ENCODE results near the gene ULK1. TPM values are rescaled to one million over a fixed set of nuclear protein-coding genes. Genes with fewer than 3 reads are reported as not detected.

ULK1 gene
- total RNA-seq, 1 donor from 2014 or later, result 111 TPM

GRCh38 chr12:131917139-131917710 is 22.8 kb downstream of the ULK1 start:
- no peak overlapping the region for H3K27ac Mint-ChIP-seq
- no peaks in the 10 kb centered on the region for H3K4me1 Mint-ChIP-seq (ENCODE audit: low read depth)
- H3K9me3 Mint-ChIP-seq (ENCODE audit: low read depth), result no peaks in the 10 kb centered on the region
- peaks cover 6% of the 10 kb centered on the region for H3K36me3 Mint-ChIP-seq (ENCODE audit: insufficient read depth)
- H3K27me3 Mint-ChIP-seq, result no peaks in the 10 kb centered on the region
- TF ChIP-seq CTCF (IDR thresholded peaks at IDR 0.05; ENCODE audit: unreplicated experiment), result no peak
- H3K4me3 Mint-ChIP-seq (ENCODE audit: low read depth), result no peak overlapping the region
- DNase-seq (ENCODE audit: low spot score, unreplicated experiment), result no peak

- DNase-seq (ENCODE audit: low spot score, unreplicated experiment), result no peak
- Mint-ChIP-seq H3K4me1 (ENCODE audit: low read depth) (no peaks in the 10 kb centered on the region), H3K9me3 (ENCODE audit: low read depth) (no peaks in the 10 kb centered on the region), H3K27ac (peak overlapping the region; percentile 67), H3K36me3 (ENCODE audit: insufficient read depth) (peaks cover 6% of the 10 kb centered on the region), H3K27me3 (no peaks in the 10 kb centered on the region), H3K4me3 (ENCODE audit: low read depth) (no peak overlapping the region)
- no peak for TF ChIP-seq CTCF (IDR thresholded peaks at IDR 0.05; ENCODE audit: unreplicated experiment)
Observed at GRCh38 chr12:131917711-131918306, 23.4 kb downstream of the ULK1 start.

- H3K4me3 Mint-ChIP-seq (ENCODE audit: low read depth), result no peak overlapping the region
- no peak for TF ChIP-seq CTCF (IDR thresholded peaks at IDR 0.05; ENCODE audit: unreplicated experiment)
- no peaks in the 10 kb centered on the region for H3K9me3 Mint-ChIP-seq (ENCODE audit: low read depth)
- DNase-seq (ENCODE audit: low spot score, unreplicated experiment), result no peak
- no peak overlapping the region for H3K27ac Mint-ChIP-seq
- peaks cover 6% of the 10 kb centered on the region for H3K36me3 Mint-ChIP-seq (ENCODE audit: insufficient read depth)
- H3K4me1 Mint-ChIP-seq (ENCODE audit: low read depth), result no peaks in the 10 kb centered on the region
- H3K27me3 Mint-ChIP-seq, result no peaks in the 10 kb centered on the region
Observed at GRCh38 chr12:131918311-131919050, 24.1 kb downstream of the ULK1 start.

- DNase-seq (ENCODE audit: low spot score, unreplicated experiment), result no peak
- TF ChIP-seq CTCF (IDR thresholded peaks at IDR 0.05; ENCODE audit: unreplicated experiment), result no peak
- Mint-ChIP-seq H3K4me1 (ENCODE audit: low read depth) (no peaks in the 10 kb centered on the region), H3K36me3 (ENCODE audit: insufficient read depth) (peaks cover 6% of the 10 kb centered on the region), H3K27me3 (no peaks in the 10 kb centered on the region), H3K9me3 (ENCODE audit: low read depth) (no peaks in the 10 kb centered on the region), H3K4me3 (ENCODE audit: low read depth) (no peak overlapping the region), H3K27ac (no peak overlapping the region)
Observed at GRCh38 chr12:131919051-131919347, 24.6 kb downstream of the ULK1 start.

GRCh38 chr12:131919366-131920156 is 25.1 kb downstream of the ULK1 start:
- H3K9me3 Mint-ChIP-seq (ENCODE audit: low read depth), result no peaks in the 10 kb centered on the region
- no peaks in the 10 kb centered on the region for H3K4me1 Mint-ChIP-seq (ENCODE audit: low read depth)
- no peak overlapping the region for H3K4me3 Mint-ChIP-seq (ENCODE audit: low read depth)
- DNase-seq (ENCODE audit: low spot score, unreplicated experiment), result no peak
- TF ChIP-seq CTCF (IDR thresholded peaks at IDR 0.05; ENCODE audit: unreplicated experiment), result no peak
- H3K27ac Mint-ChIP-seq, result no peak overlapping the region
- H3K36me3 Mint-ChIP-seq (ENCODE audit: insufficient read depth), result peaks cover 6% of the 10 kb centered on the region
- H3K27me3 Mint-ChIP-seq, result no peaks in the 10 kb centered on the region

Measured in progenitor cell of endocrine pancreas (in vitro differentiated cells).